C4-2B (cell line): ENCODE data around the gene SNAP29.

Experiments
- H3K27ac ChIP-seq: fragments of 450-650 bp; 2 replicates; pipeline ENCODE4 v1.5.1; 2017
- ZFX ChIP-seq: fragments of 450-650 bp; IDR thresholded peaks from 2 replicates; pipeline ENCODE4 v1.6.1; 2017
- TF ChIP-seq, protein P1 (sequence below): fragments of 450-650 bp; conservative IDR thresholded peaks from 2 replicates; pipeline ENCODE4 v1.5.1; 2017; ENCODE audit warnings: mild to moderate bottlenecking

SNAP29 gene

GRCh38 chr22:20852503-20852902, 6.3 kb upstream of the SNAP29 start:
- H3K27ac ChIP-seq, result no peak overlapping the region; the same call in 1 of the 2 replicates
- no peak for TF ChIP-seq ZFX
- TF ChIP-seq, protein P1, sequence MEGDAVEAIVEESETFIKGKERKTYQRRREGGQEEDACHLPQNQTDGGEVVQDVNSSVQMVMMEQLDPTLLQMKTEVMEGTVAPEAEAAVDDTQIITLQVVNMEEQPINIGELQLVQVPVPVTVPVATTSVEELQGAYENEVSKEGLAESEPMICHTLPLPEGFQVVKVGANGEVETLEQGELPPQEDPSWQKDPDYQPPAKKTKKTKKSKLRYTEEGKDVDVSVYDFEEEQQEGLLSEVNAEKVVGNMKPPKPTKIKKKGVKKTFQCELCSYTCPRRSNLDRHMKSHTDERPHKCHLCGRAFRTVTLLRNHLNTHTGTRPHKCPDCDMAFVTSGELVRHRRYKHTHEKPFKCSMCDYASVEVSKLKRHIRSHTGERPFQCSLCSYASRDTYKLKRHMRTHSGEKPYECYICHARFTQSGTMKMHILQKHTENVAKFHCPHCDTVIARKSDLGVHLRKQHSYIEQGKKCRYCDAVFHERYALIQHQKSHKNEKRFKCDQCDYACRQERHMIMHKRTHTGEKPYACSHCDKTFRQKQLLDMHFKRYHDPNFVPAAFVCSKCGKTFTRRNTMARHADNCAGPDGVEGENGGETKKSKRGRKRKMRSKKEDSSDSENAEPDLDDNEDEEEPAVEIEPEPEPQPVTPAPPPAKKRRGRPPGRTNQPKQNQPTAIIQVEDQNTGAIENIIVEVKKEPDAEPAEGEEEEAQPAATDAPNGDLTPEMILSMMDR, result no peak

- no peak overlapping the region; the same call in 1 of the 2 replicates for H3K27ac ChIP-seq
- TF ChIP-seq, protein P1, result no peak
- no peak for TF ChIP-seq ZFX
Measured at GRCh38 chr22:20853236-20853660, 5.6 kb upstream of the SNAP29 start.

DNA sequence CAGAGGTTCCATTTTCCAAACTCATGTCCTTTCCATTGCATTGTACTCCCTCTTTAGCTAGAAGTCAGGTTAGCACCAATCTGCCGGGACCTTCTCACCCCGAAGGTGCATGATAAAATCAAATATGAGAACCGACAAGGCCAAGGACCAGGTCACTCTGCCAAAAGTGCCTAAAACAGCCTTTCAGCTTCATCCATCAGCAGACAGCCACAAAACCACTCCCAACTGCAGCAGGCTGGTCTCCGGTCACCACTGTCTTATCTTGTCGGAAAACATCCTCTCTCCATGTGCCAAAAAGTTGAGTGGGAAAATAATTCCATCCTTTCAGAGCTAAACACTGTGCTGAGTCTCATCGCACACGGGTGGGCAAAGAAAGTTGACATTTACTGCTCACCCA, 1.6 kb upstream of the SNAP29 start:
- H3K27ac ChIP-seq, result peak overlapping the region; percentile 81
- TF ChIP-seq, protein P1, result no peak
- TF ChIP-seq ZFX, result no peak

DNA sequence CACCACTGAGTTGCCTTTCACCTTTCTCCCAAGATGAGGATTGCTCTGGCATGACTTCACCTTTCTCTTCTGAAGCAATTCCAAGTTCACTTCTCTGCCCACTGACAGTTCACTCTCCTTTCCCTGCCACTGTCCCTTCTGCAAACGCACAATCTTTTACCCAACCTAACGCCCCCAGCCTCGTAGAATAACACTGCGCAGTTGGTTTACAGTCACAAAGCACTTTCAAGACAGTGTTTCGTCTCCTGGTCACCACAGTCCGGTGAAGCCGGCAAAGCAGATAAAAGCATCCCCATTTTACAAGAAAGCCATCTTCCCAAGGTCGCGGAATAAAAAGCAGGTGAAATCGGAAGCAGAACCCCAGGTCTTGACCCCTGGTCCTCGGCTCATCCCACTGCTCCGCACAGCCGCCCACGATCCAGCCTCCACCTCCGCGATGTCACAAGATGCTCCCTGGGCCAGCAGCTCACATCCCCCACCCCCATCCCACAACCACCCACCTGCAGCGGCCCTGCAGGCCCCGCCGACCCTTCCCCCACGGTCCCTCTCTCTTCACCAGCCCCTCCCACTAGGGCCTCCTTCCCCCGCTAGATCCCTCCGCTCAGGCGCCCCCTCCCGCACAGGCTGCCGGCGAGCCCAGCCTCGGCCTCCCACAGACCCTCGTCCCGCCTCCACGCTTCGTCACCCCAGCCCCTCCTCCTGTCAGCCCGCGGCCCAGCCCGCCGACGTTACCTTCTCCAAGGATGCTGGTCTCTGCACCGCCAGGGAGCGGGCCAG, 781 bp upstream of the SNAP29 start:
- TF ChIP-seq ZFX, result no peak; the same call in none of the 2 replicates
- TF ChIP-seq, protein P1, result no peak
- H3K27ac ChIP-seq, result peak overlapping the region; percentile 81

- H3K27ac ChIP-seq, result peak overlapping the region; percentile 81
- TF ChIP-seq, protein P1, result no peak
- TF ChIP-seq ZFX, result no peak
Measured at GRCh38 chr22:20859615-20860014, 808 bp downstream of the SNAP29 start.

- TF ChIP-seq, protein P1, result no peak
- TF ChIP-seq ZFX, result no peak
- no peak overlapping the region for H3K27ac ChIP-seq
Measured at GRCh38 chr22:20862540-20862939, 3.7 kb downstream of the SNAP29 start.

DNA sequence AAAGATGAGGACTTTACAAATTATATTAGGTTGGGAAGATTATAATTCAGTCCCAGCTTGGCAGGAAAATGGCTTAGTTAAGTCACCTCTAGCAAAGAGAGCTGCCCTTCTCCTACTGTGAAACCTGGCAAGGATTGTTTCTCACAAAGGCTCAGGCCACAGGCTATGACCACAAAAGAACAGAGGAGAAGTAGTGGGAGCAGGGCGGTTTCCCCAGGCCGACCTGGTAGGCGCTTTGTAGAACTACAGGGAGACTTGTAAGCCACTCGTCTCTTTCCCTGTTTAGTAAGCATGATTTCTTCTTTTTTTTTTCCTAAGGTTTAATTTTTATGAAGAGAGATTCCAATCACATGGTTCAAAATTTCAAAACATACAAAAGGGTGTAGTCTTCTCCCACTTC, 4.6 kb downstream of the SNAP29 start:
- TF ChIP-seq, protein P1, result no peak
- no peak for TF ChIP-seq ZFX
- no peak overlapping the region for H3K27ac ChIP-seq
